Measurements from ENCODE around the gene BSPH1.
"Not testable (repeated sequence)": the region's sequence is repeated elsewhere in the genome, so short reads cannot be mapped to it uniquely, and the experiment has no call there.

Gene BSPH1, protein sequence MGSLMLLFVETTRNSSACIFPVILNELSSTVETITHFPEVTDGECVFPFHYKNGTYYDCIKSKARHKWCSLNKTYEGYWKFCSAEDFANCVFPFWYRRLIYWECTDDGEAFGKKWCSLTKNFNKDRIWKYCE

DNA sequence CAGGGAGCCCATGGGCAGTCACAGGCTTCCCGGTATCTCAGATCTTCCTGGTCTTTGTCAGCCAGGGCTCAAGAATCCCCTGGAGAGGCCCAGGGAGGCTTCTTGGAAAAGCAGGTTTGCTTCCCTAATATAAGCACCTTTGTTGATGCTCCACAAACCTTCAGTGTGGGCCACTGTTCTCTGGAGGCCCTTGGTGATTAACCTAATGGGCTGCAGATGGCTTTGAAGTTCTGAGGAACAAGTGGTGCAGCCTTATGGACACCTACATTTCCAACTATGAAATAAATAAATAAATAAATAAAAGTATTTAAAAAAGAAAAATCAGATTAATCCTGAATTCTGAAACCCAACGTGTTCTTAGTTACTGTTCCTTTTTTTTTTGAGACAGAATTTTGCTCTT is at the start of gene BSPH1:
Gene BSPH1, minus strand, starts transcription at position 101 of the 400 bp plus-strand sequence. Its CDS starts 89 bp downstream, at position 12.
- no peak for DNase-seq

DNA sequence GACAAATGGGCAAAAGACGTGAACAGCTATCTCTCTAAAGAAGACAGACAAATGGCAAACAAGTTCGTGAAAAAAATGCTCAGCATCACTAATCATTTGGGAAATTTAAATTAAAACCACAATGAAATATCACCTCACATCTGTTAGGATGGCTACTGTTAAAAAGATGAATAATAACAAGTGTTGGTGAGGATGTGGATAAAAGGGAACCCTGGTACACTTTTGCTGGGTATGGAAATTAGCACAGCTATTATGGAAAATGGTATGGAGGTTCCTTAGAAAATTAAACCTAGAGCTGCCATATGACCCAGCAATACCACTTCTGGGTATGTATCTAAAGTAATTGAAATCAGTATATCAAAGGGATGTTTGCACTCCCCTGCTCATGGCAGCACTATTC is 44.8 kb upstream of the BSPH1 start:
- no peak for DNase-seq

DNA sequence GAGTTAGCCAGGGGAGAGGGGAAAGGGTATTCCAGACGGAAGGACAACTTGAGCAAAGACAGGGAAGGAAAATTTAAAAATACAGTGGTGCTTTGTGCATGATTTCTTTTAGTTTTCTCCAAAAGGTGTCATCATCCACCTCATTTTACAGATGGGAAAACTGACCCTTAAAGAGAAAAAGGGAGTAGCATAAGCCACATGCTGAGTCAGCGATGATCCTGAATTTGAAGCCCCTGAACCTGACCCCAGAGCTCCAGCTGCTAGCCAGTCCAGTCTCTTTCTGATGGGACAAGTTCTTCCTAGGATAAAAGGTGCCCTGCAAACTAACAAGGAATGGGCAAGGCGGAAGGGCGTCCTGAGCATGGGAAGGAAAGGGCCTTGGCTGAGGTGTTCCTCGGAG is 41.6 kb upstream of the BSPH1 start:
- no peak for DNase-seq

DNA sequence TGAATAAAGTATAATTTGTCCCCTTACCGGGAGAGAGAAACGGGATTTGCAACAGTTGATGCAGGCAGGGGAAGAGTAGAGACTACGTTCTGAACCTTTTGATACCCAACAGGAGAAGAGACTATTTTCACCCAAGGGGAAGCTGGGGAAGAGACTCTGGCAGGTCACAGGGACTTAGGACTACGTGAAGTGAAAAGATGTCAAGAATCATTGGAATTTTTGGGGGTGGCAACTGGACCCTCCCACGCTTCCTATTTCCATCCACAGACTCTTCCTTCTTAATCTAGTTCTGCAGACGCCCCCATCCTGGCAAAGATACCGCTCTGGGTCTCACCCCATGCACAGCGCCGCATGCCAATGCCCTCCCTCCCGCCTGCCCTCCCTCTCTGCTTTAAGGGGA is 38.1 kb upstream of the BSPH1 start:
- no peak for DNase-seq

DNA sequence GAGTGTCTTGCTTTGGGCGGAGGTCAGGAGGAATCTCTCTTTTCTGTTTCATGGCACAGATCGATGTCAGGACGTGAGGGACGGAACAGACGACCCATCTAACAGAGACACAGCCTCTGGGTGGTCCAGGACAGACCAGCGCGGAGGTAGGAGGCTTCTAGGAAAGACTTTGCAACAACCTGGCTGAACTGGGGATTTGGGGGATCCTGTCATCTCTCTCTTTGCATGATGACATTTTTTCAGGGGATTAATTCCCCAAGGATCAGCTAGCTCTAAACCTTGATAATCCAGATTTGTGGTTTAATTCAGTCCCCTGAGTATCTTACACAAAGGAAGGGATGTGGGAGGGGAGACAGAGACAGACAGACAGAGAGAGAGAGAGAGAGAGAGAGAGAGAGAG is 37.5 kb upstream of the BSPH1 start:
- DNase-seq, result no peak

DNA sequence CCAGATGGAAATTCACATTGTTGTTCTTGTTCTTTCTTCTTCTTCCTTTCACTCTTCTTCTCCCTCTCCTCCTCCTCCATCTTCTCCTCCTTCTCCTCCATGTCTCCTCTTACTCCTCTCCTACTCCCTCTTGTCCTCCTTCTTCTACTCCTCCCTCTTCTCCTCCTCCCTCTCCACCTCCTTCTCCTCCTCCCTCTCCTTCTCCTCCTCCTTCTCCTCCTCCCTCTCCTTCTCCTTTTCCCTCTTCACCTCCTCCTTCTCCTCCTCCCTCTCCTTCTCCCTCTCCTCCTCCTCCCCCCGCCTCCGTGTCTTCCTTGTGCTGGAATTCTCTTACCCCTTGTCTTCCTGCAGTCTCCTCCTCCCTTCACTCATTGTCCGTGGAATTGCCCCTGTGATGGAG is 33.5 kb upstream of the BSPH1 start:
- DNase-seq, result no peak

DNA sequence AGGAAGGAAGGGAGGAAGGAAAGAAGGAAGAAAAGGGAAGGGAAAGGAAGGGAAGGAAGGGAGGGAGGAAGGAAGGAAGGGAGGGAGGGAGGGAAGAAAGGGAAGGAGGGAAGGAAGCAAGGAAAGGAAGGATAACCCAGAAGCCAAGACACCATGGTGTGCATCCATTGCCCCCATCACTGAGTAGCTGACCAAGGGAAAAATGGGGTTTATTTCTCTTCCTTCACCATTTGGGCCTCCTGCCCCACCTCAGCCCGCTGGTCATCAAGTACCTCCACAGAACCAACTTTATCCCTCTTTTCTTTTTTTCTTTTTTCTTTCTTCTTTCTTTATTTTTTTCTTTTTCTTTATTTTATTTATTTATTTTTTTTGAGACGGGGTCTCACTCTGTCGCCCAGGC is 31.5 kb upstream of the BSPH1 start:
- no peak for DNase-seq

DNA sequence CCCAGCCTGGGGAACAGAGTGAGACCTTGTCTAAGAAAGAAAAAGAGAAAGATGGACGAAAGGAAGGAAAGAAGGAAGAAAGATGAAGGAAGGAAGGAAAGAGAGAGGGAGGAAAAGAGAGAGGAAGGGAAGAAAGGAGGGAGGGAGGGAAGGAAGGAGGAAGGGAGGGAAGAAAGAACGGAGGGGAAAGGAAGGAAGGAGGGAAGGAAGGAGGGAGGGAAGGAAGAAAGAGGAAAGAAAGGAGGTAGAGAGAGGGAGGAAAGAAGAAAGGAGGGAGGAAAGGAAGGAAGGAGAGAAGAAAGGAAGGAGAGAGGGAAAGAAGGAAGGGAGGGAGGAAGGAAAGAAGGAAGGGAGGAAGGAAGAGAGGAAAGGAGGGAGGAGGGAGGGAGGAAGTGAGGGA is 31.0 kb upstream of the BSPH1 start:
- no peak for DNase-seq

DNA sequence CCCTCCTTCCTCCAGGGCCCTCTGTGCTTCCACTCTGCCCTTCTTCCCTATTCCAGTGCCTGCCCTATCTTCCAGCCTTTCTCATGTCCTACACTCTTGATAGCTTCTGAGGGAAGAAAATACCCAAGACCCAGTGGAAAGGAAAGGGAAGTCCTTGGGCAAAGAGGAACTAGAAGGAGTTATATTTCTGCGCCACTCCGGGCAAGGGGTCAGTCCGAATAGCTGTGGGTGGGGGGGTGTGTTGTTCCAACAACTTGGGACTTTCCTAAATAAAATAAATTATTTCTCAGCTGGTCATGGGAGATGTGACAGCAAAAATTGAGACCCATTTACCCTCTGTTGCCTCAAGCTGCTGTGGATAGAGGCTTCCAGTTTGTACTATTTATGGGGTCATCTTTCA is 28.7 kb upstream of the BSPH1 start:
- DNase-seq, result no peak

DNA sequence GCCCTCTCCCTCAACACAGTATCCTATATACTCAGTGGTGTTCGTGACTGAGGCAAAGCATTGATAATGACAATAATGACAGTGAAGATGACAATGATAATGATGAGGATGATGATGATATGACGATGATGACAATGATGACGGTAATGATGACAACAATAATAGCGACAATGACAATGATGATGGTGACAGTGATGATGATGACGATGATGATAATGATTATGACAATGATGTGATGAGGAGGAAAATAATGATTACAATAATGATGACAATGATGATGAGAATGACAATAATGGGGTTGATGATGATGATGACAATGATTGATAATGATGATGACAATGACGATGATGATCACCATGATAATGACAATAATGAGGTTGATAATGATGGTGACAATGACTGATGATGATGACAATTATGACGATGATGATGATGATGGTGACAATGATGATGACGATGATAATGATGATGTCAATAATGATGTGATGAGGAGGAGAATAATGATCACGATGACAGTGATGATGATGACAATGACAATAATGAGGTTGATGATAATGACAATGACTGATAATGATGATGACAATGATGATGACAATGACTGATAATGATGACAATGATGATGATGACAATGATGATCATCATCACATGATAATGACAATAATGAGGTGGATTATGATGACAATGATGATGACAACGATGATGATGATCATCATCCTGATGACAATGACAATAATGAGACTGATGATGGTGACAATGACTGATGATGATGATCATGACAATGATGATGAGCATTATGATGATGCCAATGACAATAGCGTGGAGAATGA is 19.2 kb upstream of the BSPH1 start:
- DNase-seq, result no peak

DNA sequence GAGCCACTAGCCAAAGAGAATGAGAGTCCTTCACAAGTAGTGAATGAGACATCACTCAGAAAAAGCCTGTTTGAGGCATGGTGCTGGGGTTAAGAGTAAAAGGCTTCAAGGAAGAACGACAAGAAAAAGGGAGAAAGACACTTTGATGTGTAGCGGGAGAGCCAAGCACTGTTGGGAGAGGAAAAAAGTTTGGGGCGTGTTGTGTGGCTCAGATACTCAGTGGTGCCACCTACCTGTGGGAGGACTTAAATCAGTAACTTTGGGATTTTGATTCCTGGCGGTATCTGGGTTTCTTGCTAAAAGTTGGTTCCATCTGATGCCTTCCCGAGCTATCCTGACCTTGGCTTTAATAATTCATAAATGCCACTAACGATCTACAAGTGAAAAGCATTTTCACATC is 14.8 kb upstream of the BSPH1 start:
- DNase-seq, result no peak

DNA sequence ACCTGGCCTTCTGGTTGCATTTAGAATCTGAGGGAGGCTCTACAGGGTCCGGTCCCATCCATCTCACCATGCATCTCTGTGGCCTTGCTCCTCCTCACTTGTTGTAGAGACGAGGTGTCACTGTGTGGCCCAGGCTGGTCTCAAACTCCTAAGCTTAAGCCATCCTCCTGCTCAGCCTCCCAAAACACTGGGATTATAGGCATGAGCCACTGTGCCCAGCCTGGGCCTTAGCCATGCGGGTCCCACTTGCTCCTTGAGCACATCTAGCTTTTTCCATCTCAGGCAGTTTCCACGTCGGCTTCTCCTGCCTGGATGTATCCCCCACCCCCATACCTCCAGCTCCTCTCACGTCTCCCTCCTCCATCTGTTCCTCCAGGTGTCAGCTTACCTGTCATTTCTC is 12.3 kb upstream of the BSPH1 start:
- DNase-seq, result no peak

DNA sequence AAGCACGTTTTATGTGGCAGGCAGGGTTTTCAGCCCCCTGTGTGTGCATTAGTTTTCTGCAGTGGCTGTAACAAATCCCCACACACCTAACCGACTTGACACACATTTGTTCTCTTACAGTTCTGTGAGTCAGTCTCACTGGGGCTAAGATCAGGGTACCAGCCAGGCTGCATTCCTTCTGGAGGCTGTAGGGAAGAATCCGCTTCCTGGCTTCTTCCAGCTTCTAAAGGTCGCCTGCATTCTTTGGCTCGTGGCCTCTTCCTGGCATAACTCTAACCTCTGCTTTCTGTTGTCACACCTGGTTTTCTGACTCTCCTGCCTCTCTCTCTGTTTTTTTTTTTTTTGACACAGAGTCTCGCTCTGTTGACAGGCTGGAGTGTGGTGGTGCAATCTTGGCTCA is 8.9 kb upstream of the BSPH1 start:
- DNase-seq, result no peak

DNA sequence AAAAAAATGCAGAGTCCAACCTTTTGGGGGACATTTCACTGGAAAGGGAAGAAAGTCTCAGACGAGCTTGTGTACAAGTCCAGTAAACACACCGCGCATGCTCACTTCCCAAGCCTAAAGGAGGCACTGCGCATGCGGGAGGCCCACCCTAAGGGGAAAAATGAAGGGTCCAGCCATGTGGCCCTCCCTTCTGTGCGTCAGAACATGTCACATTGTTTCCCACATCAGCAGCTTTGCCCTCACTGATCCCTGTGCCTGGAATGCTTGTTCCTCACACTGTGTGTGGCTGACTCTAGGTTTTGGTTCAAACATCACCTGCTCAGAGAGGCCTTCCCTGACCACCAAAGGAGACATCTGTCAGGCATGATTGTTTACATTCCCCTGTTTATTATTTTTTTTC is 6.8 kb upstream of the BSPH1 start:
- DNase-seq, result no peak

DNA sequence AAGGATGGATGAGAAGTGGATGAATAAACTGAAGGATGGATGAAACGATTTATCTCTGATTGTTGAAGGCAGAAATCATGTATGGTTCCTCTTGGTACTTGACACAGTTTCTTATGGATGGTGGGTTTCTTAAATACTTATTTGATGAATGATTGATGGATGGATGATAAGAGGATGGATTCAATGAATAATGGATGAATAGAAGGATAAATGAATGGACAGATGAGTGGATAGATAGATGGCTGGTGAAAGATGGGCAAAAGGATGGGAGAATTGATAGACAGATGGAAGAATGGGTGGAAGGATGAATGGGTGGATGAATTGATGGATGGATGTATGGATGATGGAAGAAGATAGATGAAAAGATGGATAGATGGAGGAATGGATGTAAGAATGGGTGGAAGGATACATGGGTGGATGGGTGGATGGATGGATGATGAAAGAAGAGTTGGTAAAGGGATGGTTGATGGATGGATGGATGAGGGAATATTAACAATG is 4.3 kb upstream of the BSPH1 start:
- DNase-seq, result no peak

DNA sequence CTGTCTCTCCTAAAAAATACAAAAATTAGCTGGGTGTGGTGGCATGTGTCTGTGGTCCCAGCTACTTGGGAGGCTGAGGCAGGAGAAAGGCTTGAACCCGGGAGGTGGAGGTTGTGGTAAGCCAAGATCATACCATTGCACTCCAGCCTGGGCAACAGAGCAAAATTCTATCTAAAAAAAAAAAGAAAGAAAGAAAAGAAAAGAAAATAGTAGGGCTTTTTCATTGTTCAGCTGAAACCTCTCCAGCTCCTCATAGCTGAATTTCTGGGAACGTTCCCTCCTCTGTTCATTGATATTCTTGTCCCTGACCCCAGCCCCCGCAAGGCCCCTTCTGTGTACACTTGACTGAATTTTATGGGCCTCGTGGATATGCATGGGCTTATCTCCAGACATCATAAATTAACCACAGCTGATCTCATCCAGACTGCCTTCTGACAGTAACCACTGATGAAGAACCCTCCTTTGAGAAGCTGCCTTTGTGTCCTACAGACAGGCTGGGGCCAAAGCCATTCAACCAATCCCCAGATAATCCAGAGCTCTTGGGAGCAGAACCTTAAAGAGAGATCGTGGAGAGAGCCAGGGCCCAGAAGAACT is 2.3 kb upstream of the BSPH1 start, which contains the start of gene ELSPBP1:
Gene ELSPBP1, plus strand, starts transcription at position 424 of the 594 bp plus-strand sequence. CDS start 14,036 bp downstream, outside the sequence.
- no peak for DNase-seq

DNA sequence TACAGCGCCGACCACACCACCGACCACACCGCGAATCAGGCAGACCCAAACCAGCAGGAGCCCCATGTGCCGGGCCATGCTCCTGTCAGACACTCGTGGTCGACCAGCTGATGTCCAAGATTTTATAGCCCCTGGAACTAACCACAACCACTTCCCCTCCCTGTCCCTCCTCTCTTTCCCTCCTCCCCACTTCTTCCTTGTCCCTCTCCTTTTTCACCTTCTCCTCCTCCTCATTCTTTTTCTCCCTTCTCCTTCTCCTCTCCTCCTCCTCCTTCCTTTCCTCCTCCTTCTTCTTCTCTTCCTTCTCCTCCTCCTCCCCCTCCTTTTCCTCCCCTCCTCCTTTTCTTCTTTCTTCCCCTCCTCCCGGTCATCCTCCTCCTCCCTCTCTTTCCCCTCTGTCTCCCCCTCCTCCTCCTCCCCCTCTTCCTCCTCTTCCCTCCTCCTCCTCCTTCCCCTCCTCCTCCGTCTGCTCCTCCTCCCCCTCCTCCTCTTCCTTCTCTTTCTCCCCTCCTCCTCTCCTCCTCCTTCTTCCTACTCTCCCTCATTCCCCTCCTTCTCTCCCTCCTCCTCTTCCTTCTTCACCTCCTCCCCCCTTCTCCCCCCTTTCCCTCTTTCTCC is 670 bp downstream of the BSPH1 start:
- no peak for DNase-seq

DNA sequence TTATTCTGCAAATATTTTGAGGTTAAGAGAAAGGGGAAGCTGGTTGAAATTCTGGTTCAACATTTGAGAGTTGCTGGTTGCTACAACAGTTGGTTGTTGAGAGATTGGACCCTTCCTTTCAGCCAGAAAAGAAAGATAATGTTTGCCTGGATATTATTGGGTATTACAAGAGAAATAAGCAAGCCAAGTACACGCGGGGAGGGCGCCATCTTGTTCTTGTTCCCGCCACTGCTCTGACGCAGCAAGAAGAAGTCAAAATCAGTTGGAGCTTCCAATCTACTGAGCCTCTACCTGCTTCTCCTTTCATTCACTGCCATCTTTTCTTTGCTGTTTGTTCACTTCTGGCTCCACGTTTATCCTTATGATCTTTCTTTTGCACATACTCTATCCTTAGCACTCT is 18.4 kb downstream of the BSPH1 start:
- no peak for DNase-seq

DNA sequence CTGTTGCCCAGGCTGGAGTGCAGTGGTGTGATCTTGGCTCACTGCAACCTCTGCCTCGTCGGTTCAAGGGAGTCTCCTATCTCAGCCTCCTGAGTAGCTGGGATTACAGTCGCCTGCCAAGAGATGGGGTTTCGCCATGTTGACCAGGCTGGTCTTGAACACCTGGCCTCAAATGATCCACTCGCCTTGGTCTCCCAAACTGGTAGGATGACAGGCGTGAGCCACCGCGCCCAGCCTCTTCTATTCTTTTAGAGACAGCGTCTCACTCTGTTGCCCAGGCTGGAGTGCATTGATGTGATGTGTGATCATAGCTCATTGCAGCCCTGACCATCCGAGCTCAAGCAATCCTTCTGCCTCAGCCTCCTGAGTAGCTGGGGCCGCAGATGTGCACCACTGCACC is 36.0 kb downstream of the BSPH1 start:
- not testable (repeated sequence) for DNase-seq

DNA sequence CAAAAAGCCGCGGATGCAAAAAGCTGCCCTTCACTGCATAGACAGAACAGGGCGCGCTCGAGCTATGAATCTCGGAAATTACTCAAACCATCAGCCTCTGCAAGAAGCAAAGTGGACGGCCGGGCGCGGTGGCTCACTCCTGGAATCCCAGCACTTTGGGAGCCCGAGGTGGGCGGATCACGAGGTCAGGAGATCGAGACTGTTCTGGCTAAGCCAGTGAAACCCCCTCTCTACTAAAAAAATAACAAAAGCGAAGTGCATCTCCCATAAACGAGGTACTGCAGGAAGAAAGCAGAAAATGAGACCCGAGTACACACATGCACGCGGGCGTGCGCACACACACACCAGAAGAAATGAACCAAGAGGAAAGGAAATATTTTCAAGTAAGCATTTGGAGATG is 39.8 kb downstream of the BSPH1 start:
- DNase-seq, result not testable (repeated sequence)

DNA sequence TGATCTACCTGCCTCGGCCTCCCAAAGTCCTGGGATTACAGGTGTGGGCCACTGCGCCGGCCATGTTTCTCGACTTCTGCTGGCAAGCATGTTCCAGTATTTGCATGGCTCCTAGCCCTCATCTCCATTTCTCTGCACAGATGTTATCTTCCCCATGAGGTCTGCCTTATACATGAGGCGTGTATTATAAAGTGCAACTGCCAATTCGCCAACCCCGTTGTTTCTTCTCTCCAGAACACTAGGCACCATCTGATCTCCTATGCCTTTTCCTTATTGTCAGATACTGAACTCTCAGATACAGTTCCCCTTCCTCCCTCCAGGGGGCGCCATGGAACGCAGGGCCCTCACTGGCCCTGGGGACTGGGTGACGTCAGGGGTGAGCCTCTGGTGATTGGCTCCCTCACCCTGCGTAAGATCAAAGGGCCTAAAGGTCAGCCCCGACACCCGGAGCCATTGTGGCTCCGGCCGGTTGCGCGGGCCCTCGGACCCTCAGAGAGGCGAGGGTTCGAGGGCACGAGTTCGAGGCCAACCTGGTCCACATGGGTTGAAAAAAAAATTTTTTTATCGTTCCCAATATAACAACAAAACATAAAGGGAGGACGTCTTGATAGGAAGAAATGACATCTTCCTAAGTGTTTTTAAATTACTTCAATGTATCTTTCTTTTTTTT is 42.0 kb downstream of the BSPH1 start:
- DNase-seq, result not testable (repeated sequence)

DNA sequence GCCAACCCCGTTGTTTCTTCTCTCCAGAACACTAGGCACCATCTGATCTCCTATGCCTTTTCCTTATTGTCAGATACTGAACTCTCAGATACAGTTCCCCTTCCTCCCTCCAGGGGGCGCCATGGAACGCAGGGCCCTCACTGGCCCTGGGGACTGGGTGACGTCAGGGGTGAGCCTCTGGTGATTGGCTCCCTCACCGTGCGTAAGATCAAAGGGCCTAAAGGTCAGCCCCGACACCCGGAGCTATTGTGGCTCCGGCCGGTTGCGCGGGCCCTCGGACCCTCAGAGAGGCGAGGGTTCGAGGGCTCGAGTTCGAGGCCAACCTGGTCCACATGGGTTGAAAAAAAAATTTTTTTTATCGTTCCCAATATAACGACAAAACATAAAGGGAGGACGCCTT is 63.4 kb downstream of the BSPH1 start:
- DNase-seq, result not testable (repeated sequence)

DNA sequence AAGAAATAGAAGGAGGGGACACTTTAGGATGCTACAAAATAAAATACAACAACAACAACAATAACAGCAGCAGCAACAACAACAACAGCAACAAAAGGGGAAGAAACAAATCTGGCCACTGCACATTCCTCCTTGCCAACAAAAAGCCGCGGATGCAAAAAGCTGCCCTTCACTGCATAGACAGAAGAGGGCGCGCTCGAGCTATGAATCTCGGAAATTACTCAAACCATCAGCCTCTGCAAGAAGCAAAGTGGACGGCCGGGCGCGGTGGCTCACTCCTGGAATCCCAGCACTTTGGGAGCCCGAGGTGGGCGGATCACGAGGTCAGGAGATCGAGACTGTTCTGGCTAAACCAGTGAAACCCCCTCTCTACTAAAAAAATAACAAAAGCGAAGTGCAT is 71.9 kb downstream of the BSPH1 start:
- not testable (repeated sequence) for DNase-seq

All from CD4-positive, alpha-beta T cell treated with Interleukin-6 for 4 hours (primary cell).